BJ (cell line): ENCODE data around the gene MGA. TPM values are rescaled to one million over a fixed set of nuclear protein-coding genes. Genes with fewer than 3 reads are reported as not detected.

Experiments
- CTCF ChIA-PET: fragments of 350-600 bp; formaldehyde crosslinking; extraction: SDS; loops from one replicate; lab custom pipeline; 2021; ENCODE audit warnings: antibody characterized with exemption, inconsistent platforms; lab: Yijun Ruan, JAX
- POLR2A ChIA-PET: fragments of 300-600 bp; sonication (Branson Sonifier 250); formaldehyde crosslinking; extraction: SDS; loops from one replicate; lab custom pipeline; 2021; ENCODE audit warnings: antibody characterized with exemption; lab: Charles Lee
- DNase-seq: peaks from one replicate; pipeline ENCODE4 v3.0.0-alpha.2; 2011; ENCODE audit warnings: low read depth
- H3K27me3 ChIP-seq: 2 replicates; pipeline ENCODE4 v1.6.0; 2011; ENCODE audit warnings: low read length; ENCODE audit not compliant: control insufficient read depth, insufficient read depth
- H3K36me3 ChIP-seq: 2 replicates; pipeline ENCODE4 v1.5.1; 2011; ENCODE audit warnings: low read length; ENCODE audit not compliant: control insufficient read depth, insufficient read depth
- H3K4me3 ChIP-seq: 2 replicates; pipeline ENCODE4 v1.5.1; 2011; ENCODE audit warnings: low read depth, mild to moderate bottlenecking, control low read depth, low read length
- polyA plus RNA-seq: library from polyadenylated mRNA; depleted of rRNA; stranded (reverse); fragments of >200 nt; gene quantifications from 2 replicates; pipeline ENCODE4 v1.2.3, GENCODE V29; 2011
- TF ChIP-seq, protein P1 (sequence below): IDR thresholded peaks from 2 replicates; pipeline ENCODE4 v1.5.1; 2011; ENCODE audit warnings: low read depth, mild to moderate bottlenecking, control low read depth, inconsistent platforms, low read length, moderate library complexity; ENCODE audit not compliant: insufficient read depth

MGA gene
- polyA plus RNA-seq, 1 experiment: 4.7 TPM

DNA sequence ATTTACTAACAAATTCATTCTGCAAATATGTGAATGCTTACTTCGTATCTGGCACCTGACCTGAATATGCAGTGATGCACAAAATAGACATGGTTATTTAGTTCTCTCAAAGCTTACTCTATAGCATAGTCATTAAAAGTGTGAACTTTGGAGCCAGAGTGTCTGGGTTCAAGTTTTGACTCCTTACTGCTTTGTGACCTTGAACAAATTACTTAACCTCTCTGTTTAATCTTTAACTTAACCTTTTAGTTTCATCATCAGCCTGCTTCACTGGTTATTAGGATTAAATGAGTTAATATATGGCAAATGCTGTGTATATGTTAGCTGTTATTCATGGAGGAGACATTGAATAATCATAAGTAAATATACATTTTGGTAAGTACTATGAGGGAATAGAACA is 12.1 kb upstream of the MGA start:
- POLR2A ChIA-PET: no interaction called here
- Histone ChIP-seq H3K27me3 (no peaks in the 10 kb centered on the region), H3K4me3 (no peak overlapping the region), H3K36me3 (no peaks in the 10 kb centered on the region)
- CTCF ChIA-PET: interaction anchor here (1.2 kb wide), 1 partner anchor 12 kb away, joined by 4 read pairs; the partner anchor contains the start of gene MGA
- TF ChIP-seq, protein P1, sequence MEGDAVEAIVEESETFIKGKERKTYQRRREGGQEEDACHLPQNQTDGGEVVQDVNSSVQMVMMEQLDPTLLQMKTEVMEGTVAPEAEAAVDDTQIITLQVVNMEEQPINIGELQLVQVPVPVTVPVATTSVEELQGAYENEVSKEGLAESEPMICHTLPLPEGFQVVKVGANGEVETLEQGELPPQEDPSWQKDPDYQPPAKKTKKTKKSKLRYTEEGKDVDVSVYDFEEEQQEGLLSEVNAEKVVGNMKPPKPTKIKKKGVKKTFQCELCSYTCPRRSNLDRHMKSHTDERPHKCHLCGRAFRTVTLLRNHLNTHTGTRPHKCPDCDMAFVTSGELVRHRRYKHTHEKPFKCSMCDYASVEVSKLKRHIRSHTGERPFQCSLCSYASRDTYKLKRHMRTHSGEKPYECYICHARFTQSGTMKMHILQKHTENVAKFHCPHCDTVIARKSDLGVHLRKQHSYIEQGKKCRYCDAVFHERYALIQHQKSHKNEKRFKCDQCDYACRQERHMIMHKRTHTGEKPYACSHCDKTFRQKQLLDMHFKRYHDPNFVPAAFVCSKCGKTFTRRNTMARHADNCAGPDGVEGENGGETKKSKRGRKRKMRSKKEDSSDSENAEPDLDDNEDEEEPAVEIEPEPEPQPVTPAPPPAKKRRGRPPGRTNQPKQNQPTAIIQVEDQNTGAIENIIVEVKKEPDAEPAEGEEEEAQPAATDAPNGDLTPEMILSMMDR: no peak
- DNase-seq: no peak

DNA sequence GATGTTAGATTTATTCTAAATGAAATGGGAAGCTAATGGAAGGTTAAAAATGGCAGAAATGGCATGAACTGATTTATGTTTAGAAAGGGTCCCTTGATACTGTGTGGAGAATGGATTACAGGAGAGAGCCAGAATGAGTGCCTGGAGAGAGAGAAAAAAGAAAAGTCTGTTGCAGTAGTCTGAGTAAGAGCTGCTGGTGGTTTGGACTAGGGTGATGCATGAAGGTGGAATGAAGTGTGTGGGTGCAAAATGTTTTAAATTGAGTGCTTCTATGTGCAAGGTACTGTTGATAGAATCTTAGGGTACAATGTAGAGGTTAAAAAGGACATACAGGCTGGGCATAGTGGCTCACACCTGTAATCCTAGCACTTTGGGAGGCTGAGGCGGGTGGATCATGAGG is 11.4 kb upstream of the MGA start:
- ChIA-PET CTCF (interaction anchor here (1.6 kb wide), 1 partner anchor 23 kb away, joined by 5 read pairs; no protein-coding TSS in a partner anchor), POLR2A (no interaction called here)
- TF ChIP-seq, protein P1: no peak
- Histone ChIP-seq H3K4me3 (no peak overlapping the region), H3K36me3 (no peaks in the 10 kb centered on the region), H3K27me3 (no peaks in the 10 kb centered on the region)
- DNase-seq: no peak

DNA sequence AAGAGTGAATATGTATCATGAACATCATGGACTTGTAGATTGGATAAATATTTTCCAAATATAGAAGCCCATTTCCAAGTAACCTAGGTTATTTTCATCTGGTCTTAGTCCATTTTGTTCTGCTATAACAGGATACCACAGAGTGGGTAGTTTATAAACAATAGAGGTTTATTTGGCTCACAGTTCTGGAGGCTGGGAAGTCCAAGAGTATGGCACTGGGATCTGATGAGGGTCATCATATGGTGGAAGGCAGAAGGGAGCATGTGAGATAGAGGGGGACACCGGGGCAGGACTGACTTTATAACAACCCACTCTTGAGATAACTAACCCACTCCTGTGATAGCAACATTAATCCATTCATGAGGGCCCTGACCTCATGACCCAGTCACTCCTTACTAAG is 9.4 kb upstream of the MGA start:
- ChIA-PET CTCF (no interaction called here), POLR2A (no interaction called here)
- no peaks in the 10 kb centered on the region for H3K36me3 ChIP-seq
- no peak overlapping the region for H3K4me3 ChIP-seq
- TF ChIP-seq, protein P1: no peak
- no peaks in the 10 kb centered on the region for H3K27me3 ChIP-seq
- no peak for DNase-seq

DNA sequence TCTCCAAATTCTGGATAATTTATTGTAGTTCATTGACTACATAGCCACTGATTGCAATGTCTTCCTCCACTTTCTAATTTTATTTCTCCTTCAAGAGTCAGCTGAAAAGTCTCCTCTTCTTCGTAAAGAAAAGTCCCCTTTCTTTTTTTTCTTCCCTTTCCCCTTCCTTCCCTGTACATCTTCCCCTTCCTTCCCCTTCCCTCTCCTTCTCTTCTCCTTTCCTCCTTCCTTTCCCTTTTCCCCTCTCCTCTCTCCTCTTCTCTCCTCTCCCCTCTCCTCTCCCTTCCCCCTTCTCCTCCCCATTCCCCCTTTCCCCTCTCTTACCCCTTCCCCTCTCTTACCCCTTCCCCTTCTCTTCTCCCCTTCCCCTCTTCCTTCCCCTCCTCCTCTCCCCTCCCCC is 8.8 kb upstream of the MGA start:
- TF ChIP-seq, protein P1: no peak
- no peaks in the 10 kb centered on the region for H3K27me3 ChIP-seq
- no peak overlapping the region for H3K4me3 ChIP-seq
- DNase-seq: no peak
- H3K36me3 ChIP-seq: no peaks in the 10 kb centered on the region
- POLR2A ChIA-PET: no interaction called here
- CTCF ChIA-PET: no interaction called here

DNA sequence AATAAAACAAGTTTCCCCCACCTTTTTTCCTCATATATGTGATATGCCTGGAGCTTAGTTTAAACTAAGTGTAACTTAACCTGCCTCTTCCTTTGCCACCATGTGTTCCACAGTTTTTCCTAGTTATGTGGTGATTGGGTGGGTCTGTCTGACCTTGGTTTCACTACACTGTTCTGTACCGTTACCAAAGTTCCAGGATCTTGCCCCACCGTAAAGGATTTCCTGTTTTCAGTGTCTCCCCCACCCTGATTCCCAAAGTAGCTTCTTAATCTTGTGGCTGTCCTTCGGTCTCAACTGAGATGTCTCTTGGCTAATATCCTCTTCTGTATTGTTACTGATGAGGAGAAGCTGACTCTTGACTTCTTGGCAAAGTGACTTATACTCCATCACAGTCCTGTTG is 6.4 kb upstream of the MGA start:
- TF ChIP-seq, protein P1: no peak
- CTCF ChIA-PET: interaction anchor here (1.9 kb wide), 1 partner anchor 50 kb away, joined by 8 read pairs; no protein-coding TSS in a partner anchor

More for the DNA sequence above, 6.4 kb upstream of the MGA start:
- H3K4me3 ChIP-seq: no peak overlapping the region
- no peaks in the 10 kb centered on the region for H3K27me3 ChIP-seq
- POLR2A ChIA-PET: no interaction called here
- H3K36me3 ChIP-seq: no peaks in the 10 kb centered on the region
- no peak for DNase-seq
